ENCODE data around the gene ZNF512.
"Not testable (repeated sequence)": the region's sequence is repeated elsewhere in the genome, so short reads cannot be mapped to it uniquely, and the experiment has no call there.

Gene ZNF512

DNA sequence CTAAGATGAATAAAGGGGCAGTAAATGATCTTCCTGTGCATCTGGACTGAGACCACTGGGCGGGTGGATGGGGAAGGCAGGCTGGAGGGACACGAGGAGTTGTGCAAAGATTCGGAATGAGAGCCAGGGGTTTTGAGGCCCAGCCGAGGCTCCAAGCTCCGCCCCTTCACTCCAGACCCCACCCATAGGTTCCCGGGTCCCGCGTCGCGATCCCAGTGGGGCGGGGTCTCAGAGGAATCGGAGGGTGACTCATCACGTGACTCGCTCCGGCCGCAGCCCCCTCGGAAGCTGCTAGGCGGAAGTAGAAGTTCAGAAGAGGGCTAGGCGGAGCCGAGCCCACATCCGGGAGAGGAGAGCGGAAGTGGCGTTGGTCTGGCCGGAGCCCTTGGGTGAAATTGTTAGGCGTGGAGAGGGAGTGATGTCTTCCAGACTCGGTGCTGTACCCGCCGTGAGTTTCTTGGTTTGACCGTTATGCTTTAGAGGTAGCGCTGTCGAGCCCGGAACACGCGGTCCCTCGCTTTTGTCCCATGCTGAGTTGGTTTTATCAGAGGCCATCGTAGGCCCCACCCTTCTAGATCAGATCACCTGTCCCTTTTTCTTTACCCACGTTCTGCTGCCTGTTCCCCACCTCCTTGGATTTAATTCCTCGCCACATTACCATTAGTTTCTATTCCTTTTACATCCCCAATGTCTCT is at the start of gene ZNF512:
TSS of gene ZNF512 (plus strand) at position 348 of the 695 bp plus-strand sequence. CDS start at position 419, 71 bp downstream.
- peak; percentile 41 to 51 for DNase-seq (ENCODE audit: low read depth in 2 of 2)

DNA sequence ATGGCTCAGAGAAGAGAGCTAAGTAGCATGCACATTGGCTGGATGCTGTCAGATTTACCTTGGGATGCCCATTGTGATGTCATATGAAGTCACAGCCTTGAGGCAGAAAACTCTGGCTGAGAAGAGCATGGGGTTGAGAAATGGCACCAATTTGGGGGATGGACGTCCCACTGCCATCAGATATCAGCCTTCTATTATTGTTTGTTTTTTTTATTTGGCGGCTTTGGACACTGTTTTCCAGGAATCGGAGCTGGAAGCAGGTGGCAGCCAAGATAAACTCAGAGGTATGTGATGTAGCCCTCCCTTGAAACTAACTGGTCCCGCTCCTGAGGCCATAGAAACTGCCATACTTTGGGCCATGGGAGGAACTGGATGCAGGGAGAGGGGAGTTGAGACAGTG is 45.6 kb upstream of the ZNF512 start:
- no peak for DNase-seq (ENCODE audit: low read depth in 2 of 2)

DNA sequence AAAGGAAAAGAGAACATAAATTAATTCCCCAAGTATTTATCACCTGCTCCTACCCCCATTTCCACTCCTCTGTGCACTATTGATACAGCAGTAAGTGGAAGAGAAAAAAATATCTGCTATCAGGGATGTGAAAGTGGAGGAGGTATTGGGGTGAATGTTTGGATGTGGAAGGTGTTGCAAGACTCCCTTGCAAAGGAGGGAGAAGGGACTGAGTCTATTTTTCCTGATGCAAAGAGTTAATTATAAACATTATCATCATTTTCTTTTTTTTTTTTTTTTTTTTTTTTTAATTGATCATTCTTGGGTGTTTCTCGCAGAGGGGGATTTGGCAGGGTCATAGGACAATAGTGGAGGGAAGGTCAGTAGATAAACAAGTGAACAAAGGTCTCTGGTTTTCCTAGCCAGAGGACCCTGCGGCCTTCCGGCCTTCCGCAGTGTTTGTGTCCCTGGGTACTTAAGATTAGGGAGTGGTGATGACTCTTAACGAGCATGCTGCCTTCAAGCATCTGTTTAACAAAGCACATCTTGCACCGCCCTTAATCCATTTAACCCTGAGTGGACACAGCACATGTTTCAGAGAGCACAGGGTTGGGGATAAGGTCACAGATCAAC is 43.9 kb upstream of the ZNF512 start:
- not testable (repeated sequence) for DNase-seq (ENCODE audit: low read depth in 2 of 2)

DNA sequence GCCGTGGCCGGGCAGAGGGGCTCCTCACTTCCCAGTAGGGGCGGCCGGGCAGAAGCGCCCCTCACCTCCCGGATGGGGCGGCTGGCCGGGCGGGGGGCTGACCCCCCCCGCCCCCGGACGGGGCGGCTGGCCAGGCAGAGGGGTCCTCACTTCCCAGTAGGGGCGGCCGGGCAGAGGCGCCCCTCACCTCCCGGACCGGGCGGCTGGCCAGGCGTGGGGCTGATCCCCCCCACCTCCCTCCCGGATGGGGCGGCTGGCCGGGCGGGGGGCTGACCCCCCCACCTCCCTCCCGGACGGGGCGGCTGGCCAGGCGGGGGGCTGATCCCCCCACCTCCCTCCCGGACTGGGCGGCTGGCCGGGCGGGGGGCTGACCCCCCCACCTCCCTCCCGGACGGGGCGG is 43.2 kb upstream of the ZNF512 start:
- DNase-seq (ENCODE audit: low read depth in 2 of 2) = not testable (repeated sequence)

DNA sequence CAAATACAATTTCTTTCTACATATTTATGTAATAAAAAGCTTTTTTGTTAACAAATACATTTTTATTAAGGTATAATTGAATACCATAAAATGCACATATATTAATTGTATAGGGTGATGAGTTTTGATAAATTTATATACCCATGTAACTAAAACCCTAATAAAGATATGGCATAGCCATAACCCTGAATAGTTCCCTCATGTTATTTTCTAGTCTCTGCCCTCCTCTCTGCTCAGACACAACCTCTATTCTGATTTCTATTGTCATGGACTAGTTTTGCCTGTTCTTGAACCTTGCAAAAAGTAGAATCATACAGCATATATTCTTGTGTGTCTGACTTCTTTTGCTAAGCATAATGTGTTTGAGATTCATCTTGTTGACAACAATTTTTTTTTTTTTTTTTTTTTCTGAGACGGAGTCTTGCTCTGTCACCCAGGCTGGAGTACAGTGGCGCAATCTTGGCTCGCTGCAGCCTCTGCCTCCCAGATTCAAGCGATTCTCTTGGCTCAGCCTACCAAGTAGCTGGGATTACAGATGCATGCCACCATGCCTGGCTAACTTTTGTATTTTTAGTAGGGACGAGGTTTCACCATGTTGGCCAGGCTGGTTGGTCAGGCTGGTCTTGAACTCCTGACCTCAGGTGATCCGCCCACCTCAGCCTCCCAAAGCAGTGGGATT is 38.6 kb upstream of the ZNF512 start:
- no peak for DNase-seq (ENCODE audit: low read depth in 2 of 2)

- DNase-seq (ENCODE audit: low read depth in 2 of 2) = no peak
Measured at GRCh38 chr2:27545348-27546141, 37.3 kb upstream of the ZNF512 start.

- no peak for DNase-seq (ENCODE audit: low read depth in 2 of 2)
Measured at GRCh38 chr2:27549303-27549702, 33.5 kb upstream of the ZNF512 start.

DNA sequence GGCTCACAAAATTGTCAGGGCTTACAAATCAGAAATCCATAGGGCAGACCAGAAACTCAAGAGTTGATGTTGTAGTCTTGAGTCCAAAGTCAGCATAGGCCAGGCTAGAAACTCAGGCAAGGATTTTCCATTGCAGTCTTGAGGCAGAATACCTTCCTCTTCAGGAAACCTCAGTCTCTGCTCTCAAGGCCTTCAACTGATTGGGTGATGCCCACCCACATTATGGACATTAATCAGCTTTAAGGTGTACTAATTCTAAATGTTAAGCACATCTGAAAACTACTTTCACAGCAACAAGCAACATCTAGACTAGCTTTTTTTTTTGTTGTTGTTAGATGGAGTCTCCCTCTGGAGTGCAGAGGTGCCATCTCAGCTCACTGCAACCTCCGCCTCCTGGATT is 31.3 kb upstream of the ZNF512 start:
- no peak for DNase-seq (ENCODE audit: low read depth in 2 of 2)

- DNase-seq (ENCODE audit: low read depth in 2 of 2) = no peak
Measured at GRCh38 chr2:27552941-27553340, 29.9 kb upstream of the ZNF512 start.

DNA sequence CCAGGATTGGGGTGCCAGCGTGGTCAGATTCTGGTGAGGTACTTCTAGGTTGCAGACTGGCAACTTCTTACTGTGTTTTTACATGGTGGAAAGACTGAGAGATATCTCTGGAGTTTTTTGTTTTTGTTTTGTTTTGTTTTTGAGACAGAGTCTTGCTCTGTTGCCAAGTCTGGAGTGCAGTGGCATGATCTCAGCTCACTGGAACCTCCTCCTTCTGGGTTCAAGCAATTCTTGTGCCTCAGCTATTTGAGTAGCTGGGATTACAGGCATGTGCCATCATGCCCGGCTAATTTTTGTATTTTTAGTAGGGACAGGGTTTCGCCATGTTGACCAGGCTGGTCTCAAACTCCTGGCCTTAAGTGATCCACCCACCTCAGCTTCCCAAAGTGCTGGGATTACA is 28.4 kb upstream of the ZNF512 start:
- not testable (repeated sequence) for DNase-seq (ENCODE audit: low read depth in 2 of 2)

DNA sequence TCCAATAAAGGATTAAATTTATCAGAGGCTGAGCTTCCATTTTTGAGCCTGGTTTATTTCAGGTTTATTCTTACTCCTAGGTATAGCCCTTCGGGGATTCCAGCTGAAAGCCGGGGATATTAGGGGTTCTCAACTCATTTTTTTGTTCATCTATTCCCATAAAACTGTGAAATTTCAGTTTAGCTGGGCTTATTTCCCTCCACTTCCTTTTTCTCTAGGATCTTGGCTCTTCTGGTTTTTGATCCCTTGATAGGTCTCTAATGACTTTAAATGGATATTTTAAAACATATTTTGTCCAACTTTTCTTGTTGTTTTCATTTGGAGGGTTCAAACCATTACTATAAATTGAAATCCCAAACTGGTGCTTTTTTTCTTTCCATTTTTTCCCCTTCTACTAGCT is 23.6 kb upstream of the ZNF512 start:
- DNase-seq (ENCODE audit: low read depth in 2 of 2) = no peak

- DNase-seq (ENCODE audit: low read depth in 2 of 2) = no peak
Measured at GRCh38 chr2:27561060-27561459, 21.8 kb upstream of the ZNF512 start.

DNA sequence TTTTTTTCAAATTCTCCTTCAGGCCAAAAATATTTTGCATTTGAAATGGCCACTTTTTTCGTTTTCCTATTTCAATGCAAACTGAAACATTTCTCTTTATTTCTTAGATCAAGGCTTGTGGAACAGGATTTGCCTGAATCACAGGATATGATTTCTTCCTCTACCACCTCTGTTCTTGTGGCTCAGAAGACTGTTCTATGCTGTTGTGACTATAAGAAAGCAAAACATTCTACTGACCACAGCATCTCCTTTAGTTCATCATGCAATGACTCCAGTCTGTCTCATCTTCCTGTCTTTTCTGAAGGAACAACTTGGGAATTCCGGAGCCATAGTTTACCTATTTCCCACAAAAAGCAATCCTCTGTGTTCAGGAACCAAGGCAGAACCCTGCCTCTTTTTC is 16.2 kb upstream of the ZNF512 start:
- no peak for DNase-seq (ENCODE audit: low read depth in 2 of 2)

DNA sequence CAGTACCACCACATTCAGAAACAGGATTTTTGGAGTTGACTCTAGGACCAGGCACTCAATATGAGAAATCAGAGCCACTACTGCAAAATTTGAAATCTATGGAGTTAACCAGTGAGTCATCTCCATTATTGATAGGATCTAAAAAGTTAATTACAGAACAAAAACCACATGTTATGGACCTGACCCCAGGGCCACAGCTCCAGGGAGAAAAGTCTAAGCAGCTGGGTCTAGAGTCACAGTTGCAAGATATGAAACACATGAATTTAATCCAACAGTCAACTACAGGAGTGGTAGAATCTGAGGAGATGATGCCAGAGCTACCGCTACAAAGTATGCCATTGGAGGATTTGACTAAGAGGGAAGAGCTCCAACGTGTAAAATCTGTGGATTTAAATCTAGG is 13.4 kb upstream of the ZNF512 start:
- DNase-seq (ENCODE audit: low read depth in 2 of 2) = no peak

DNA sequence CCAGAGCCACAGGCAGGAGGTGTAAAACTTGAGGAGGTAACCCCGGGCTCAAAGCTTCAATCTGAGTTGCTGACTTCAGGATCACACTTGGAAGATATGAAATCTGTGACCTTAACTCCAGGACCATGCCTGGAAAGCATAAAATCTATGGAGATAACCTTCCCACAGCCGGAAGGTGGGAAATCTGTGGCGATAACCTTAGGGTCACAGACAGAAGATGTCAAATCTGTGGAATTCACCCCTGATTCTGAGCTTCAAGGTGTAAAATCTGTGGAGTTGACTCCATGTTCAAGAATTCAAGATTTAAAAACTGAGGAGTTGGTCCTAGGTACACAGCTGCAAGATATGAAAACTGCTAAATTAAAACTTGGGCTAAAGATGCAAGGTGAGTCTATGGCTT is 11.6 kb upstream of the ZNF512 start:
- DNase-seq (ENCODE audit: low read depth in 2 of 2) = no peak

GRCh38 chr2:27571681-27572080 is 11.2 kb upstream of the ZNF512 start:
- no peak for DNase-seq (ENCODE audit: low read depth in 2 of 2)

- DNase-seq (ENCODE audit: low read depth in 2 of 2) = no peak
Measured at GRCh38 chr2:27572439-27572838, 10.4 kb upstream of the ZNF512 start.

GRCh38 chr2:27572998-27573429 is 9.8 kb upstream of the ZNF512 start:
- DNase-seq (ENCODE audit: low read depth in 2 of 2) = no peak

- DNase-seq (ENCODE audit: low read depth in 2 of 2) = no peak
Measured at GRCh38 chr2:27573452-27573851, 9.4 kb upstream of the ZNF512 start.

- DNase-seq (ENCODE audit: low read depth in 2 of 2) = no peak
Measured at GRCh38 chr2:27581417-27582128, 1.3 kb upstream of the ZNF512 start.

- no peak for DNase-seq (ENCODE audit: low read depth in 2 of 2)
Measured at GRCh38 chr2:27582129-27582694, 630 bp upstream of the ZNF512 start.

Data from stimulated activated CD8-positive, alpha-beta memory T cell treated with anti-CD3 and anti-CD28 coated beads, Interleukin-7, amount 100 ng/mL, for 1 hour (primary cell).